K562 (cell line): Measurements from ENCODE around the gene SLC22A15. TPM values are rescaled to one million over a fixed set of nuclear protein-coding genes. Genes with fewer than 3 reads are reported as not detected.

Source experiments
- ATAC-seq: fragments of 200-7000 bp; cut with Tn5 transposase; 3 replicates; pipeline ENCODE4 v1.9.1; 2020; ENCODE audit warnings: moderate library complexity
- BruUV-seq: library from RNA; stranded (reverse); fragments of 400-500 nt; replicated peaks from 2 replicates; lab custom pipeline; 2021; lab: Mats Ljungman, UMichigan
- CTCF ChIA-PET: fragments of 300-600 bp; formaldehyde crosslinking; extraction: SDS; loops from one replicate; lab custom pipeline; 2021; ENCODE audit warnings: low intra/inter-chr PET ratio; lab: Yijun Ruan, JAX
- POLR2A ChIA-PET: fragments of 300-600, 350-650 bp; sonication (Branson Sonifier 250); formaldehyde crosslinking; extraction: SDS; loops from one replicate; lab custom pipeline; 2021; ENCODE audit warnings: antibody characterized with exemption, inconsistent platforms; lab: Yijun Ruan, JAX
- DNase-seq, 4 experiments: peaks; one replicate each; pipeline versions ENCODE4 v3.0.0 to v3.0.0-alpha.2; 2011 to 2018; ENCODE audit warnings: low spot score in 3 of 4, mixed read lengths in 3 of 4; ENCODE audit errors: extremely low read depth in 1 of 4
- FAIRE-seq: peaks from 2 replicates; lab custom pipeline; 2011; peaks lifted over from hg19 to GRCh38; lab: Jason Lieb, UNC
- H2AFZ ChIP-seq: 2 replicates; pipeline ENCODE4 v1.6.0; 2011; ENCODE audit warnings: low read depth, low read length, control low read depth, inconsistent platforms
- H3K27ac ChIP-seq: fragments of 200-600 bp; 3 replicates; pipeline ENCODE4 v1.8.0; 2011; ENCODE audit warnings: low read depth, mild to moderate bottlenecking, control low read depth, inconsistent platforms, low read length, moderate library complexity, mixed read lengths; ENCODE audit errors: extremely low read depth
- H3K27me3 ChIP-seq, 2 experiments: fragments of 300-600 bp in 1 of 2; 2 replicates in 1 of 2; 3 replicates in 1 of 2; pipeline versions ENCODE4 v1.6.0 to v1.8.0; 2011; ENCODE audit warnings: inconsistent platforms in 2 of 2, low read length in 2 of 2, mild to moderate bottlenecking in 1 of 2, mixed read lengths in 1 of 2, moderate library complexity in 1 of 2; ENCODE audit not compliant: control insufficient read depth in 2 of 2, insufficient read depth in 2 of 2
- H3K36me3 ChIP-seq: fragments of 300-600 bp; 3 replicates; pipeline ENCODE4 v1.8.0; 2011; ENCODE audit warnings: mild to moderate bottlenecking, low read length, inconsistent platforms; ENCODE audit not compliant: control insufficient read depth, insufficient read depth
- H3K4me1 ChIP-seq, 2 experiments: fragments of 200-600 bp in 1 of 2; replicated peaks in 1 of 2; 2 replicates in 1 of 2; 3 replicates in 1 of 2; pipeline versions ENCODE4 v1.5.1 to v1.8.0; 2011; ENCODE audit warnings: inconsistent platforms in 2 of 2, low read length in 2 of 2, mild to moderate bottlenecking in 1 of 2, mixed read lengths in 1 of 2, moderate library complexity in 1 of 2; ENCODE audit not compliant: control insufficient read depth in 2 of 2, insufficient read depth in 2 of 2
- H3K4me2 ChIP-seq: 2 replicates; pipeline ENCODE4 v1.6.1; 2011; ENCODE audit warnings: low read length, control low read depth, inconsistent platforms, mixed read lengths; ENCODE audit not compliant: insufficient read depth
- H3K4me3 ChIP-seq: fragments of 200-600 bp; sonication (generic), shearing (Covaris generic); 2 replicates; pipeline ENCODE4 v1.5.1; 2016; ENCODE audit warnings: control low read depth, inconsistent platforms
- H3K79me2 ChIP-seq: fragments of 200-600 bp; 3 replicates; pipeline ENCODE4 v1.8.0; 2011; ENCODE audit warnings: low read length, inconsistent platforms; ENCODE audit not compliant: control insufficient read depth, insufficient read depth
- H3K9ac ChIP-seq, 2 experiments: 2 replicates each; pipeline versions ENCODE4 v1.6.0 to v1.6.1; 2011; ENCODE audit warnings: low read depth in 2 of 2, low read length in 2 of 2, control low read depth in 1 of 2, inconsistent platforms in 1 of 2, mild to moderate bottlenecking in 1 of 2, mixed read lengths in 1 of 2; ENCODE audit not compliant: insufficient read depth in 1 of 2
- H3K9me1 ChIP-seq: one replicate; pipeline ENCODE4 v1.6.0; 2011; ENCODE audit warnings: inconsistent platforms, mild to moderate bottlenecking, low read length, moderate library complexity; ENCODE audit not compliant: control insufficient read depth, insufficient read depth
- H3K9me3 ChIP-seq: replicated peaks from 2 replicates; pipeline ENCODE4 v1.5.1; 2011; ENCODE audit warnings: low read depth, low read length, inconsistent platforms; ENCODE audit not compliant: control insufficient read depth, insufficient read depth
- H4K20me1 ChIP-seq: replicated peaks from 2 replicates; pipeline ENCODE4 v1.6.1; 2011; ENCODE audit warnings: low read length, inconsistent platforms, mixed read lengths; ENCODE audit not compliant: control insufficient read depth, insufficient read depth
- BRCA1 ChIP-seq, 2 experiments: fragments of 450-650 bp in 1 of 2; sonication (generic) in 1 of 2; formaldehyde crosslinking in 1 of 2; IDR thresholded peaks; 2 replicates each; pipeline versions ENCODE4 v1.5.0 to v1.6.1; 2017 to 2020; ENCODE audit warnings: mild to moderate bottlenecking in 1 of 2, missing genetic modification reagents in 1 of 2
- FOXO4 ChIP-seq: fragments of 450-650 bp; formaldehyde crosslinking; IDR thresholded peaks from 2 replicates; pipeline ENCODE4 v1.4.0; 2020; ENCODE audit warnings: mild to moderate bottlenecking, moderate library complexity
- HMG20A ChIP-seq: fragments of 450-650 bp; formaldehyde crosslinking; conservative IDR thresholded peaks from 2 replicates; pipeline ENCODE4 v1.4.0; 2020; ENCODE audit warnings: mild to moderate bottlenecking, mixed read lengths
- NCOA6 ChIP-seq: fragments of 450-650 bp; IDR thresholded peaks from 2 replicates; pipeline ENCODE4 v1.6.1; 2017; ENCODE audit warnings: mild to moderate bottlenecking
- PHF20 ChIP-seq: fragments of 450-650 bp; IDR thresholded peaks from 2 replicates; pipeline ENCODE4 v1.6.1; 2018; ENCODE audit not compliant: partially characterized antibody
- PTBP1 ChIP-seq: fragments of 200-400 bp; formaldehyde crosslinking; IDR thresholded peaks from 2 replicates; pipeline ENCODE4 v1.6.1; 2017; ENCODE audit warnings: low read depth, low read length
- ZNF764 ChIP-seq: fragments of 250-450 bp; sonication (Bioruptor Pico); IDR thresholded peaks from 2 replicates; pipeline ENCODE4 v1.4.0; 2020; ENCODE audit warnings: low read depth, mild to moderate bottlenecking, moderate library complexity
- WGBS: fragments of 100-300 bp; shearing (Covaris generic); methylation state at CpG from one replicate; pipeline ENCODE4 v1.1.6; 2016; ENCODE audit warnings: low coverage, mixed read lengths; ENCODE audit not compliant: insufficient coverage; ENCODE audit errors: missing lambda C conversion rate; 5-methylcytosine and 5-hydroxymethylcytosine counted together
- in situ Hi-C: fragments of 300-500 bp; cut with MboI; formaldehyde crosslinking; loops from 4 replicates; pipeline ENCODE4 v1.15.0; 2018; ENCODE audit warnings: inconsistent platforms, mixed read lengths
- intact Hi-C: fragments of 100-400 bp; cut with micrococcal nuclease; formaldehyde crosslinking; loops from 2 replicates; pipeline ENCODE4 v1.14.2; 2022
- polyA plus RNA-seq, 8 experiments: library from polyadenylated mRNA; depleted of rRNA in 4 of 8; stranded (reverse) in 5 of 8; unstranded in 3 of 8; fragments of >200 nt; fragmentation: Nextera tagmentation in 2 of 8; fragmentation: Illumina TruSeq in 1 of 8; extraction: Ambion mirVana in 2 of 8; extraction: Trizol in 1 of 8; gene quantifications; 2 replicates each; pipeline versions ENCODE4 v1.2.1 to v1.2.3, GENCODE V29; 2011 to 2014; ENCODE audit warnings: inconsistent platforms in 1 of 8, missing spikeins in 1 of 8
- total RNA-seq, 7 experiments: library from RNA; depleted of rRNA in 6 of 7; stranded (reverse); fragments of >200 nt in 6 of 7; fragmentation: Illumina TruSeq in 2 of 7; extraction: Trizol in 2 of 7; gene quantifications; 2 replicates each; pipeline versions ENCODE4 v1.2.1 to v1.2.3, GENCODE V29; 2011 to 2021; ENCODE audit warnings: low replicate concordance in 1 of 7

Gene SLC22A15
- total and polyA plus RNA-seq, 9 of the 15 experiments (the other 6 are each of a cell fraction or from before 2014, with no cell fraction given), result 0.24 to 2.7 (median 1.2) TPM

DNA sequence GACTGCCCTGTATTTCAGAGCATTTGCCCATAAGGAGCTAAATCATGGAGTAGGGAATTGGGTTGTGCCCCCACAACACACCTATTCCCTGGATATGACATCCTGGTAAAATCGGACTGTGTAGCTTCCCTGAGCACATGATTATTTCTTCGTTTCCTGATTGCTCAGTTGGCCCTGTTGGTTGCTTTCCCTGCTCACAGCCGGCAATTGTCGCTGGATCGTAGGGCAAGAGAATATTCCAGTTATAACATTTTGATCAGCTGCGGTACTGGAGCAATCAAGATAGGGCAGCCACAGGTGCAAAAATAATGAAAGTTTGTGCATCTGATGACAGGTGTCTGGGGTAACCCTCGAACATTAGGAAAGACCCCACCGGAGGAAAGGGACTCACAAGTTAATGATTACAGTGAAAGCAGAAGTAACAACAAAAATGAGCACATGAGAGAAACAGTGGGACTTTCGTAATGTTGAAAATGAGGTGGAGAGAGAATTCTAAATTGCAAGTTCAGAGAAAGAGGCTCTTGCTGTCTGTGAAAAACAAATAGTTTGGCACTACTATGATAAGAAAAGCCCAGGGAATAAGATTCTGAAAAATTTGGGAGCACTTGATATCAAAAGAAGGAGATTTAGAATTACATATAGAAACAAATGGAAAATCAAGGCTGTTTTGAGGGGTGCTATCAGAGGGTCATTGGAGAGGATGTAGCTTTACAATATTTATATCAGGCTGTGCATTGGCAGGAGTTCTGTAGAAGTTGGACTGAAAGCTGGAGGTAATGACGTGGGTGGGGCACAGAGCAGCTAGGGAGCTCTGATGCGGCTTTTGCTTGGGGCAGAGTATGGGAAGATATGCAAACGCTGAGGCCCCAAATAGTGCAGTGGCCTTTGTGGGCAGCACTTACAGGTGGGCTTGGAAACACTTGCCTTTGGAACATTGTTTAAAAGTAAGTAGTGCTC, 134.5 kb downstream of the SLC22A15 start, which contains the start of gene MAB21L3:
Gene MAB21L3 (plus strand): TSS at position 833 of the 957 bp plus-strand sequence. CDS start 1,217 bp downstream, outside the sequence.
- Histone ChIP-seq H3K27ac (no peak within 1 kb of the TSS), H4K20me1 (no peaks in the 10 kb centered on the region), H3K27me3 (peaks cover 8 to 26% of the 10 kb centered on the region in 2 experiments), H3K79me2 (no peaks in the 10 kb centered on the region), H3K9me3 (no peaks in the 10 kb centered on the region), H3K9ac (no peak within 1 kb of the TSS), H3K9me1 (no peaks in the 10 kb centered on the region), H3K4me1 (no peaks in the 10 kb centered on the region), H2AFZ (no peak within 1 kb of the TSS), H3K4me2 (no peak within 1 kb of the TSS), H3K4me3 (no peak within 1 kb of the TSS), H3K36me3 (no peaks in the 10 kb centered on the region)
- no peak for DNase-seq
- TF ChIP-seq BRCA1 (IDR thresholded peaks at IDR 0.05) (no peak), BRCA1 (CRISPR knock-in tag; IDR thresholded peaks at IDR 0.05) (no peak)
- 4% methylated on average over 12 of the region's 12 CpGs for WGBS
- no peak for ATAC-seq
- ChIA-PET POLR2A (interaction anchor here (0.5 to 2.0 kb wide), 5 partner anchors 12 to 1552 kb away, joined by 3 to 9 read pairs (median 4); no protein-coding TSS in a partner anchor), CTCF (no interaction called here)
- intact Hi-C loops (no loop called here), in situ Hi-C loops (no loop called here)
- BruUV-seq, result no TSS peak
- FAIRE-seq, result no peak

DNA sequence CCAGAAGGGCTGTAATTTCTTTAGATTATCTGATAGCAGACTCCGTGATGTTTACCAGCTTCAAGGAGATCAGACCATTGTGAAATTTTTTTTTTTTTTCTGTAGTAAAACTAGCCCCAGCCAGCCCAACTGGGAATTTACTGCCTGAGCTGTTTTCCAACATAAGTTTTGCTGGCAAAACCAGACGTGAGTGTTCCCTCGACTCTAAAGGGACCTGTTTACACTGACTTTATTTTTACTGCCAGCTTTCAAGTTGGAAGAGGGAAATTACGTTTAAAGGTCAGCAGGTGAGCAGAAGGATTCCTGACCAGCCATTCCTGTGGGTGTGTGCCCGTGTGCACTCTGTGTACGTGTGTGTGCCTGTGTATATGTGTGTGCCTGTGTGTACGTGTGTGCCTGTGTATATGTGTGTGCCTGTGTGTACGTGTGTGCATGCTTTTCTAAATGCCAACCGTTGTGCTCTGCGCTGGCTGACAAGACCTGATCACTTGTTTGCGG, 135.3 kb downstream of the SLC22A15 start:
- H3K4me3 ChIP-seq, result no peak overlapping the region
- H3K4me2 ChIP-seq, result no peak overlapping the region
- no peaks in the 10 kb centered on the region for H3K4me1 ChIP-seq
- FAIRE-seq (no peak), DNase-seq (no peak), ATAC-seq (no peak)
- H3K27ac ChIP-seq, result no peak overlapping the region
- H3K9ac ChIP-seq, result no peak overlapping the region
- BruUV-seq, result no TSS peak
- TF ChIP-seq PHF20 (no peak), HMG20A (no peak), NCOA6 (no peak), ZNF764 (CRISPR knock-in tag) (no peak), FOXO4 (CRISPR knock-in tag) (no peak), PTBP1 (no peak)
- peaks cover 8 to 26% of the 10 kb centered on the region in 2 experiments for H3K27me3 ChIP-seq
- no peaks in the 10 kb centered on the region for H3K9me3 ChIP-seq
- intact Hi-C loops (no loop called here), in situ Hi-C loops (no loop called here)
- WGBS, result 4% methylated on average over 11 of the region's 11 CpGs
- H4K20me1 ChIP-seq, result no peaks in the 10 kb centered on the region
- H3K36me3 ChIP-seq, result no peaks in the 10 kb centered on the region
- ChIA-PET CTCF (no interaction called here), POLR2A (interaction anchor here (1.0 kb wide), 1 partner anchor 374 kb away, joined by 9 read pairs; no protein-coding TSS in a partner anchor)
- no peaks in the 10 kb centered on the region for H3K9me1 ChIP-seq
- no peaks in the 10 kb centered on the region for H3K79me2 ChIP-seq
- H2AFZ ChIP-seq, result no peak overlapping the region
